ENCODE measurements around the gene MTMR1. TPM values are rescaled to one million over a fixed set of nuclear protein-coding genes. Genes with fewer than 3 reads are reported as not detected.

Gene MTMR1
- total RNA-seq, 3 donors from 2014 or later = 36.2 to 42.1 (median 38.8) TPM

- Mint-ChIP-seq H3K36me3 (ENCODE audit: insufficient read depth) (peaks cover 9% of the 10 kb centered on the region), H3K4me1 (ENCODE audit: low read depth) (no peaks in the 10 kb centered on the region), H3K27me3 (ENCODE audit: low read depth) (no peaks in the 10 kb centered on the region), H3K4me3 (no peak overlapping the region), H3K9me3 (no peaks in the 10 kb centered on the region)
- no peak for DNase-seq
- ATAC-seq = no peak
These were observed 69.3 kb downstream of the MTMR1 start for GRCh38 chrX:150762258-150763165.

GRCh38 chrX:150763303-150763797 lies 70.2 kb downstream of the MTMR1 start:
- Mint-ChIP-seq H3K4me3 (no peak overlapping the region), H3K36me3 (ENCODE audit: insufficient read depth) (peaks cover 9% of the 10 kb centered on the region), H3K9me3 (no peaks in the 10 kb centered on the region), H3K4me1 (ENCODE audit: low read depth) (no peaks in the 10 kb centered on the region), H3K27me3 (ENCODE audit: low read depth) (no peaks in the 10 kb centered on the region)
- ATAC-seq (no peak), DNase-seq (no peak)

DNA sequence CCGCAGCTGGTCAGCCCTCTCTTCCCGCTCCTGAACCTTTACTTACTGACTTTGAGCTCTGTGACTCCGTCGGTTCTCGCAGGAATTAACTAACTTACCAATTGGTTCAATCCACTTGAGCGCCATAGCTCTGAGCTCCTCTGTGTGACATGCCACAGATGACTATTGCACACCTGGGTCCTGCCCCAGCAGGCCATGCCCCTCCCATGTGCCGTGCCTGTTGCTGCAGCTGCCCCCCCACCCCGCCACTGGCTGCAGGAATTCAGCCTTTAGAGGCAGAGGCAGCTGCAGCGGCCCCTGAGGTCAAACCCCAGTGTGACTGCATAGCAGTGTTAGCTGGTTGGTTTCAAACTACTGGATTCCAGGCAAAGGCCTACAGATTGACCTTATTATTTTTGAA lies 70.6 kb downstream of the MTMR1 start:
- H3K36me3 Mint-ChIP-seq (ENCODE audit: insufficient read depth) = peaks cover 7% of the 10 kb centered on the region
- H3K4me3 Mint-ChIP-seq = no peak overlapping the region
- no peaks in the 10 kb centered on the region for H3K4me1 Mint-ChIP-seq (ENCODE audit: low read depth)
- no peaks in the 10 kb centered on the region for H3K9me3 Mint-ChIP-seq
- DNase-seq (no peak), ATAC-seq (no peak)
- no peaks in the 10 kb centered on the region for H3K27me3 Mint-ChIP-seq (ENCODE audit: low read depth)

DNA sequence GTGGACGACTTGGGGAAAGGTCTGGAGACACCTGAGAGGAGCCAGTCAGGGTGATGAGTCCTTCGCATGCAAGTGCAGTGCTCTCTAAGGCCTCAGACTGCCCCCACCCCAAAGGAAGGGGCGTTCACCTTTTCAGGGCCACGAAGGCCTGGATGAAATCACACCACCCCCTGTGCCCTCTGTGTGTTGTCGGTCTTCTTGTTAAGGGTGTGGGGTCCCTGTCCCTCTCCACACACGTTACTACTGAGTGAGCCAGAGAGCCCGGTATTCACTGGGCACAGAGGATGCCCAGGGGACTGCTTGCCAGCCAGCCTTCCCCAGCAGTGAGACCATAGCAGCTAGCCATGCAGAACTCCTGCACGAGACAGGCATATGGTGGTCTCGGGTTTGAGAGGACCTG lies 72.0 kb downstream of the MTMR1 start:
- Mint-ChIP-seq H3K27me3 (ENCODE audit: low read depth) (no peaks in the 10 kb centered on the region), H3K36me3 (ENCODE audit: insufficient read depth) (peaks cover 4% of the 10 kb centered on the region), H3K9me3 (no peaks in the 10 kb centered on the region), H3K4me3 (no peak overlapping the region), H3K4me1 (ENCODE audit: low read depth) (no peaks in the 10 kb centered on the region)
- ATAC-seq (no peak), DNase-seq (no peak)

GRCh38 chrX:150765782-150766350 lies 72.7 kb downstream of the MTMR1 start:
- ATAC-seq = no peak
- Mint-ChIP-seq H3K4me1 (ENCODE audit: low read depth) (no peaks in the 10 kb centered on the region), H3K4me3 (no peak overlapping the region), H3K36me3 (ENCODE audit: insufficient read depth) (peaks cover 4% of the 10 kb centered on the region), H3K27me3 (ENCODE audit: low read depth) (no peaks in the 10 kb centered on the region), H3K9me3 (no peaks in the 10 kb centered on the region)
- no peak for DNase-seq

DNA sequence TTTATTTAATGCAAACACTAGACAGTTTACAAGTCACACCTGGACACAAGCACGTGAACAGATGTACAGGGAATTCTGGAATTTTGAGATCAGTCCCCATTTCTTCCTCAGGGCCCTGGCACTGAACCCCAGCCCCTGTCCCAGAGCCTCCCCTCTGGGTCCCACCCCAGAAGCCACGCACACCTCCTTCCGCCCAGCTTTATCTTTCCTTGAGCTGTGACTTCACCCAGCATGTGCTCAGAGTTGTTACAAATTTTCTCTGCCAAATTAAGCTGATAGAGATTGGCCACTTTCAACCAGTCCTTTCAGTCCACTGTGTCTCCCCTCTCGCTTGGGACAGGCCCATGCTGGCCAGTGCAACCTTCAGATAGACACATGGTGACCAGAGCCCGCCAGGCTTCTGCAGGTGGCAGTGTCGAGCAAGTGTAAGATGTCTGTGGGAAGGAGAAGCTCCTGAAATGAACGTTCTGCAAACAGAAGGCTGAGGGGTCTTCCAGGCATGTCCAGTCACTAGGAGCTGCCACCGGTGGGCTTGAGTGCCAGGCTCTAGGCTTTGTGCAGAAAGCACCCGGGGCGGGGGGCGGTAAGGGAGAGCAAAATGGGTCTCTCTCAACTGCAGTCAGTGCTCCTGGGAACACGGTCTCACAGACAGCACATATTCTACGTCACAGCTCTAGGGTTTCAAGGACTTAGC lies 73.3 kb downstream of the MTMR1 start:
- no peaks in the 10 kb centered on the region for H3K4me1 Mint-ChIP-seq (ENCODE audit: low read depth)
- ATAC-seq (no peak), DNase-seq (no peak)
- no peaks in the 10 kb centered on the region for H3K27me3 Mint-ChIP-seq (ENCODE audit: low read depth)
- no peak overlapping the region for H3K4me3 Mint-ChIP-seq
- no peaks in the 10 kb centered on the region for H3K9me3 Mint-ChIP-seq
- H3K36me3 Mint-ChIP-seq (ENCODE audit: insufficient read depth) = peaks cover 4% of the 10 kb centered on the region

DNA sequence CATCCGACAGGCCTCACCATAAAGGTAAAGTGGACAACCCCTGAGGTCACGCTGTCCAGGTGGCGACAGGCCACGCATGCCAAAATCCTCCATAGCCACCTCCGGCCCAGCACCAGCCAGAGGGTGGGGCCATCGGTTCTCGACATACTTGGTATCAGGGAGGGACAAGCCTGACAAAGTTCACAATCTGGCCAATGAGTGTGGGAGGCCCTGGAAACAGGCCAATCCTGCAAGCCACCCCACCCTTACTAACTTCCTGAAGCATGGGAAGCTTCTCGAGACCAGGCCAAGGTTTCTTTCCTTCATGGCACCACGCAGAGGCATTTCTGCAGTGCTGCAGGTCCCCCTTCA lies 73.8 kb downstream of the MTMR1 start:
- no peaks in the 10 kb centered on the region for H3K27me3 Mint-ChIP-seq (ENCODE audit: low read depth)

DNA sequence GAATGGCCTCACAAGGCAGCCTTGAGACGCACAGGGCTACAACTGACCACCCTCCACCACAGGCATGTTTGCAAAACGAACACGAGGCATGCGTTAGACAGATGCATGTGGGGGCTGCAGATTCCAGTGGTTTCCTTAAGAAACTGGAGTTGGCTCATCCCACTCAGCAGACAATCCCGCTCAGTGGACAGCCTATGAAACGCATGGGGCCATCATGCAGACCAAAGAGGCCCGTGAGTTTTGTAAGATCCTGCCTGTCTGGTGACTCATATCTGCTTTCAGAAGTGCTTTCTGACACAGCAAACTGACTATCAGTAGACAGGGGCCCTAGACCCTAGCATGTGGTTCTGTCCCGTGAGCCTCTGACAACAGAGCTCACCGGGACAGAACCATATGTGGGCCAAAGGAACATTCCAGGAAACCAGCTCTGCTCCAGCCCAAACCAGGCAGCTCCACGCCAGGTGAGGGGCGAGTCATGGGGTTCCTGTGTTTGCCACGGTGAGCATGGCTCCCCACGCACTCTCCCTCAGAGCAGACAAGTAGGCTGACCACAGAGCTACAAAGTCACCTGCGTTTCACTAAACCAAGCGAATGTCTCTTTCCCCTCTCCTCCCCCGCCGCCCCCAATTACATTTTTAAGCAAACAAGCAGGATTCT lies 74.4 kb downstream of the MTMR1 start:
- no peaks in the 10 kb centered on the region for H3K4me1 Mint-ChIP-seq (ENCODE audit: low read depth)
- no peaks in the 10 kb centered on the region for H3K27me3 Mint-ChIP-seq (ENCODE audit: low read depth)
- ATAC-seq (peak; percentile 73), DNase-seq (no peak)
- no peaks in the 10 kb centered on the region for H3K9me3 Mint-ChIP-seq
- no peak overlapping the region for H3K4me3 Mint-ChIP-seq
- peaks cover 4% of the 10 kb centered on the region for H3K36me3 Mint-ChIP-seq (ENCODE audit: insufficient read depth)

More for the DNA sequence above, 73.8 kb downstream of the MTMR1 start:
- Mint-ChIP-seq H3K4me3 (no peak overlapping the region), H3K36me3 (ENCODE audit: insufficient read depth) (peaks cover 4% of the 10 kb centered on the region), H3K4me1 (ENCODE audit: low read depth) (no peaks in the 10 kb centered on the region), H3K9me3 (no peaks in the 10 kb centered on the region)
- ATAC-seq (no peak), DNase-seq (no peak)

- ATAC-seq (no peak), DNase-seq (no peak)
- H3K27me3 Mint-ChIP-seq (ENCODE audit: low read depth) = no peaks in the 10 kb centered on the region
- H3K4me3 Mint-ChIP-seq = no peak overlapping the region
- H3K4me1 Mint-ChIP-seq (ENCODE audit: low read depth) = no peaks in the 10 kb centered on the region
- peaks cover 4% of the 10 kb centered on the region for H3K36me3 Mint-ChIP-seq (ENCODE audit: insufficient read depth)
- no peaks in the 10 kb centered on the region for H3K9me3 Mint-ChIP-seq
These were observed 74.9 kb downstream of the MTMR1 start for GRCh38 chrX:150768132-150768485.

DNA sequence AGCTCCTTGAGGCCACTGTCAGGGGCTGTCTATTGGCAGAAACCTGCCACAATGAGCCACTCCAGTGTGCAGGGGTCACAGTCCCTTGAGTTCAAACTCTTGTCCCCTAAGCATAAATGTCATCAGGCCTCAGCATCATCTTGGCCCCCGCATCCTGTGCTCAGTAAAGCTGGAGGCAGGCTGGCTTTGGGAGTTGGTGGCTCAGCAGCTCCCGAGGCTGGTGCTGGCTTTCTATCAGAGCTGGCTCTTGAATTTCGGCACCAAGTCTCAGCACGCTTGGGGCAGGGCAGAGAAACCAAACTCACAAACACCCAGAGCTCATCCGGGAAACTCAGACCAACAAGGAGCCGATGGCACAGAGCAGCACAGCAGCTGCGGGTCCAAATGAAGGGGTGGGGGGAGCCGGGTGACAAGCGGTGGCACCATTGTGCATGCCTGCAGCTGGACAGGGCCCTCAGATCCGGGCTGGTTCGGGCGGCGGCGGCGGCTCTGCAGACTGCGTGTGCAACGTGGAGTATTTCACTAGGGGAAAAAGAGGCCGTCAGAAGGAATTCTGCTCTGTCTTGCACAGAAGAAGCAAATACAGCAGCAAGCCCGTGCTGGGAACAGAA lies 75.5 kb downstream of the MTMR1 start:
- H3K4me3 Mint-ChIP-seq = no peak overlapping the region
- H3K27me3 Mint-ChIP-seq (ENCODE audit: low read depth) = no peaks in the 10 kb centered on the region
- H3K9me3 Mint-ChIP-seq = no peaks in the 10 kb centered on the region
- H3K36me3 Mint-ChIP-seq (ENCODE audit: insufficient read depth) = peaks cover 2% of the 10 kb centered on the region
- DNase-seq = no peak
- H3K4me1 Mint-ChIP-seq (ENCODE audit: low read depth) = no peaks in the 10 kb centered on the region
- no peak for ATAC-seq

DNA sequence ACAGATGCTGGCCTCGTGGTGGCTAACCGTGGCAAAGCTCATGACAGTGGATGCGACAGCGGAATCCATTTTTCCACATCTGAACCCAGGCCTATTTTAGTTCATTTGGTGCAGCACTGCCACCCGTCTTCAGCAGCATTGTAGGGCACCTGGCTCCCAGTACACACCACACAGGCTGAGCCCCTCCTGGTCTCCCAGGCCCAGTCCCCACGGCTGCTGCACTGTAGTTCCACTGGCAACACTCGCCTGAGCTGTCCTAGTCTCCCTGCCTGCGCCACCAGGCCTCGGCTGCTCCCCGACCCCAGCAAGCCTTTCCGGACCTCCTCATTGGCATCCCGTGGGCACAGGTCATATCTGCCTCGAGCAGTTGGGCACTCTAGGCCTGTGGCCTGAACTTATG lies 76.2 kb downstream of the MTMR1 start:
- DNase-seq = no peak
- H3K27me3 Mint-ChIP-seq (ENCODE audit: low read depth) = no peaks in the 10 kb centered on the region
- no peak overlapping the region for H3K4me3 Mint-ChIP-seq
- ATAC-seq = no peak
- H3K4me1 Mint-ChIP-seq (ENCODE audit: low read depth) = no peaks in the 10 kb centered on the region
- peaks cover 2% of the 10 kb centered on the region for H3K36me3 Mint-ChIP-seq (ENCODE audit: insufficient read depth)
- H3K9me3 Mint-ChIP-seq = no peaks in the 10 kb centered on the region

DNA sequence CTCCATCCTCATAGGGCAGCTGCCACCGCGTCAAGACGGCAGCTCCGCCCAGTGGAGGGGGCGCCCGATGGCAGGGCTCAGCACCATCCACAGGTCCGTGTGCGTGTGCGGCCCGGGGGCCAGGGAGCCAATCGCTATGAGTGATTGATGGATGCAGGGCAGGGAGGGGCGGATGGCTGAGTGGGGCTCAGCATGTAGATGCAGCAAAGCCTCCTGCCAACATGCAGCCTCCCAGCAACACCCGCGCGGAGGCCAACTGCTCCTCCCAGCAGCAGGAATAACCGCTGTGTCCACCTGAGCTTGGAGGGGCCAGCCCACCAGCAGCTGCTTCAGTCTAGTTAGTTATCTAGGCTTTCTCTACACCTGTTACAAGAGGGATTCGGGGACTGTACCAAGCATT lies 77.4 kb downstream of the MTMR1 start:
- no peak for ATAC-seq
- no peak overlapping the region for H3K4me3 Mint-ChIP-seq
- peaks cover 5% of the 10 kb centered on the region for H3K36me3 Mint-ChIP-seq (ENCODE audit: insufficient read depth)
- DNase-seq = no peak
- H3K27me3 Mint-ChIP-seq (ENCODE audit: low read depth) = no peaks in the 10 kb centered on the region
- no peaks in the 10 kb centered on the region for H3K4me1 Mint-ChIP-seq (ENCODE audit: low read depth)
- H3K9me3 Mint-ChIP-seq = no peaks in the 10 kb centered on the region

DNA sequence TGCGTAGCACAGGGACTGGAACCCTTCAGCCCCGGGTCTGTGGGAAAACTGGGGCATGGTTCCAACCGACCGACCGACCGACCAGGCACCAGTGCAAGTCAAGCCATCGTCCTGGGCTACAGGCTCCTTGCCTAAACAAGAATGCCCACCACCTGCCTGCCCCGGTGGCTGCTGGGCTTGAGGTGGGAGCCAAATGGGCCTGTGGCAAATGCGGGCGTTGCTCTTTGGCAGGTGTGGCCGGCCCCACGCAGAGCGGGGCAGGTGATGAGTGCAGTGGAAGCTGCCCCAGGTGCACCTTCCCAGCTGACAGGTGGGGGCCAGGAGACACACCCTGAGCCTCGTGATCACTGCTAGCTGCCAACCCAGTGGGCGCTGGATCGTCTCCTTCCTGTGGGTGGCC lies 77.9 kb downstream of the MTMR1 start:
- H3K4me3 Mint-ChIP-seq = no peak overlapping the region
- H3K9me3 Mint-ChIP-seq = no peaks in the 10 kb centered on the region
- no peak for DNase-seq
- H3K27me3 Mint-ChIP-seq (ENCODE audit: low read depth) = no peaks in the 10 kb centered on the region
- H3K36me3 Mint-ChIP-seq (ENCODE audit: insufficient read depth) = peaks cover 5% of the 10 kb centered on the region
- H3K4me1 Mint-ChIP-seq (ENCODE audit: low read depth) = no peaks in the 10 kb centered on the region
- ATAC-seq = no peak

Measured in activated T-cell treated with anti-CD3 and anti-CD28 coated beads, Interleukin-2, amount 50 U/mL, for 4 hours (primary cell).